Neural cell (in vitro differentiated cells): Measurements from ENCODE around the gene HCAR2.

Experiments
- EP300 ChIP-seq: fragments of 450-650 bp; conservative IDR thresholded peaks from 2 replicates; pipeline ENCODE4 v1.6.1; 2014; ENCODE audit warnings: antibody characterized with exemption, mild to moderate bottlenecking, moderate library complexity; ENCODE audit not compliant: poor library complexity, severe bottlenecking
- EZH2 ChIP-seq: fragments of 200-600, 300-800 bp; shearing (Covaris generic), sonication (generic); IDR thresholded peaks from 2 replicates; pipeline ENCODE4 v1.6.1; 2014; ENCODE audit warnings: antibody characterized with exemption, low read length, borderline replicate concordance, mild to moderate bottlenecking; ENCODE audit not compliant: insufficient read depth, poor library complexity, severe bottlenecking
- MXI1 ChIP-seq: fragments of 450-650 bp; conservative IDR thresholded peaks from 2 replicates; pipeline ENCODE4 v1.6.1; 2014; ENCODE audit warnings: antibody characterized with exemption, mild to moderate bottlenecking; ENCODE audit not compliant: poor library complexity, severe bottlenecking
- POLR2AphosphoS5 ChIP-seq: IDR thresholded peaks from 2 replicates; pipeline ENCODE4 v1.6.1; 2012
- RAD21 ChIP-seq: fragments of 450-650 bp; conservative IDR thresholded peaks from 2 replicates; pipeline ENCODE4 v1.6.1; 2014; ENCODE audit warnings: antibody characterized with exemption, mild to moderate bottlenecking, moderate library complexity
- SMC3 ChIP-seq: fragments of 450-650 bp; conservative IDR thresholded peaks from 2 replicates; pipeline ENCODE4 v1.6.1; 2014; ENCODE audit warnings: antibody characterized with exemption, mild to moderate bottlenecking, moderate library complexity; ENCODE audit not compliant: poor library complexity
- TAF1 ChIP-seq: IDR thresholded peaks from 2 replicates; pipeline ENCODE4 v1.6.1; 2012; ENCODE audit warnings: low read depth
- TF ChIP-seq, protein P1 (sequence below): fragments of 450-650 bp; IDR thresholded peaks from 2 replicates; pipeline ENCODE4 v1.5.1; 2014; ENCODE audit warnings: antibody characterized with exemption, mild to moderate bottlenecking, moderate library complexity; ENCODE audit not compliant: poor library complexity, severe bottlenecking
- TF ChIP-seq, protein P2 (sequence below): IDR thresholded peaks from 2 replicates; pipeline ENCODE4 v1.6.1; 2012; ENCODE audit warnings: borderline replicate concordance

DNA sequence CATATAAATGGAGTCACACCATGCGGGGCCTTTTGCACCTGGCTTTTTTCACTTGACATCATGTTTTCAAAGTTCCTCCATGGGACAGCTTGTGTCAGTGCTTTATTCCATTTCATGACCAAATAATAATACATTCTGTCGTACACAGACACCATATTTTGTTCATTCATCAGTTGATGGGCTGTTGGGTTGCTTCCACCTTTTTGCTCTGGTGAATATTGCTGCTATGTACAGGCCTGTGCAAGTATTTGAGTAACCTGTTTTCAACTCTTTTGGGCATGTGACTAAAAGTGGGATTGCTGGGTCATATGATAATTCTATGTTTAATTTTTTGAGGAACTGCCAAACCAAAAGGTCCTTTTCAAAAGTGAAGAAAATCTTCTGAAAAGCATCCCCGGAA is 46.9 kb downstream of the HCAR2 start:
- no peak for TF ChIP-seq RAD21
- TF ChIP-seq TAF1 = no peak
- no peak for TF ChIP-seq EP300
- TF ChIP-seq, protein P1, sequence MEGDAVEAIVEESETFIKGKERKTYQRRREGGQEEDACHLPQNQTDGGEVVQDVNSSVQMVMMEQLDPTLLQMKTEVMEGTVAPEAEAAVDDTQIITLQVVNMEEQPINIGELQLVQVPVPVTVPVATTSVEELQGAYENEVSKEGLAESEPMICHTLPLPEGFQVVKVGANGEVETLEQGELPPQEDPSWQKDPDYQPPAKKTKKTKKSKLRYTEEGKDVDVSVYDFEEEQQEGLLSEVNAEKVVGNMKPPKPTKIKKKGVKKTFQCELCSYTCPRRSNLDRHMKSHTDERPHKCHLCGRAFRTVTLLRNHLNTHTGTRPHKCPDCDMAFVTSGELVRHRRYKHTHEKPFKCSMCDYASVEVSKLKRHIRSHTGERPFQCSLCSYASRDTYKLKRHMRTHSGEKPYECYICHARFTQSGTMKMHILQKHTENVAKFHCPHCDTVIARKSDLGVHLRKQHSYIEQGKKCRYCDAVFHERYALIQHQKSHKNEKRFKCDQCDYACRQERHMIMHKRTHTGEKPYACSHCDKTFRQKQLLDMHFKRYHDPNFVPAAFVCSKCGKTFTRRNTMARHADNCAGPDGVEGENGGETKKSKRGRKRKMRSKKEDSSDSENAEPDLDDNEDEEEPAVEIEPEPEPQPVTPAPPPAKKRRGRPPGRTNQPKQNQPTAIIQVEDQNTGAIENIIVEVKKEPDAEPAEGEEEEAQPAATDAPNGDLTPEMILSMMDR = no peak
- no peak for TF ChIP-seq POLR2AphosphoS5
- no peak for TF ChIP-seq EZH2
- TF ChIP-seq, protein P2, sequence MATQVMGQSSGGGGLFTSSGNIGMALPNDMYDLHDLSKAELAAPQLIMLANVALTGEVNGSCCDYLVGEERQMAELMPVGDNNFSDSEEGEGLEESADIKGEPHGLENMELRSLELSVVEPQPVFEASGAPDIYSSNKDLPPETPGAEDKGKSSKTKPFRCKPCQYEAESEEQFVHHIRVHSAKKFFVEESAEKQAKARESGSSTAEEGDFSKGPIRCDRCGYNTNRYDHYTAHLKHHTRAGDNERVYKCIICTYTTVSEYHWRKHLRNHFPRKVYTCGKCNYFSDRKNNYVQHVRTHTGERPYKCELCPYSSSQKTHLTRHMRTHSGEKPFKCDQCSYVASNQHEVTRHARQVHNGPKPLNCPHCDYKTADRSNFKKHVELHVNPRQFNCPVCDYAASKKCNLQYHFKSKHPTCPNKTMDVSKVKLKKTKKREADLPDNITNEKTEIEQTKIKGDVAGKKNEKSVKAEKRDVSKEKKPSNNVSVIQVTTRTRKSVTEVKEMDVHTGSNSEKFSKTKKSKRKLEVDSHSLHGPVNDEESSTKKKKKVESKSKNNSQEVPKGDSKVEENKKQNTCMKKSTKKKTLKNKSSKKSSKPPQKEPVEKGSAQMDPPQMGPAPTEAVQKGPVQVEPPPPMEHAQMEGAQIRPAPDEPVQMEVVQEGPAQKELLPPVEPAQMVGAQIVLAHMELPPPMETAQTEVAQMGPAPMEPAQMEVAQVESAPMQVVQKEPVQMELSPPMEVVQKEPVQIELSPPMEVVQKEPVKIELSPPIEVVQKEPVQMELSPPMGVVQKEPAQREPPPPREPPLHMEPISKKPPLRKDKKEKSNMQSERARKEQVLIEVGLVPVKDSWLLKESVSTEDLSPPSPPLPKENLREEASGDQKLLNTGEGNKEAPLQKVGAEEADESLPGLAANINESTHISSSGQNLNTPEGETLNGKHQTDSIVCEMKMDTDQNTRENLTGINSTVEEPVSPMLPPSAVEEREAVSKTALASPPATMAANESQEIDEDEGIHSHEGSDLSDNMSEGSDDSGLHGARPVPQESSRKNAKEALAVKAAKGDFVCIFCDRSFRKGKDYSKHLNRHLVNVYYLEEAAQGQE = no peak
- TF ChIP-seq SMC3 = no peak
- TF ChIP-seq MXI1 = no peak
